Measurements from ENCODE around the gene LHX3.
A peak's percentile ranks its signal among the peaks of the same experiment; 100 is the strongest.

The LHX3 gene

GRCh38 chr9:136204838-136205706 lies at the start of gene LHX3:
Gene LHX3, minus strand, starts transcription at chr9:136205128. Its CDS starts 116 bp downstream, at chr9:136205012.
- DNase-seq, result no peak

GRCh38 chr9:136253246-136254130 lies 48.6 kb upstream of the LHX3 start:
- no peak for DNase-seq

- no peak for DNase-seq
Measured at GRCh38 chr9:136252846-136253245, 47.9 kb upstream of the LHX3 start.

- no peak for DNase-seq
Measured at GRCh38 chr9:136252281-136252680, 47.4 kb upstream of the LHX3 start.

- no peak for DNase-seq
Measured at GRCh38 chr9:136251264-136252115, 46.6 kb upstream of the LHX3 start.

GRCh38 chr9:136250676-136251075 lies 45.7 kb upstream of the LHX3 start:
- no peak for DNase-seq

- no peak for DNase-seq
Measured at GRCh38 chr9:136249877-136250559, 45.1 kb upstream of the LHX3 start.

- no peak for DNase-seq
Measured at GRCh38 chr9:136248951-136249876, 44.3 kb upstream of the LHX3 start.

- no peak for DNase-seq
Measured at GRCh38 chr9:136247947-136248637, 43.2 kb upstream of the LHX3 start.

- DNase-seq, result no peak
Measured at GRCh38 chr9:136247551-136247916, 42.6 kb upstream of the LHX3 start.

GRCh38 chr9:136246849-136247550 lies 42.1 kb upstream of the LHX3 start:
- no peak for DNase-seq

- peak; percentile 51 to 61 for DNase-seq
Measured at GRCh38 chr9:136245219-136246150, 40.6 kb upstream of the LHX3 start, which contains the start of gene QSOX2. Gene QSOX2, minus strand, starts transcription at chr9:136245812. Its CDS starts 9 bp downstream, at chr9:136245803.

GRCh38 chr9:136244969-136245218 lies 40.0 kb upstream of the LHX3 start:
- DNase-seq, result no peak

- no peak for DNase-seq
Measured at GRCh38 chr9:136244122-136244968, 39.4 kb upstream of the LHX3 start.

GRCh38 chr9:136243631-136244030 lies 38.7 kb upstream of the LHX3 start:
- DNase-seq, result no peak

- DNase-seq, result no peak
Measured at GRCh38 chr9:136242918-136243525, 38.1 kb upstream of the LHX3 start.

GRCh38 chr9:136242248-136242647 lies 37.3 kb upstream of the LHX3 start:
- DNase-seq, result no peak
